SKM-1 treated with dmso at 0.1 percent for 144 hours (cell line): ENCODE data around the gene FAM200A.
"Not testable (repeated sequence)": the region's sequence is repeated elsewhere in the genome, so short reads cannot be mapped to it uniquely, and the experiment has no call there.

Experiments used
- DNase-seq: peaks from one replicate; lab custom pipeline; 2025; ENCODE audit not compliant: unreplicated experiment; lab: John Stamatoyannopoulos, UW

FAM200A gene

GRCh38 chr7:99559175-99559915, 7.4 kb upstream of the FAM200A start:
- no peak for DNase-seq

- peak; percentile 75 for DNase-seq
These were observed 6.6 kb upstream of the FAM200A start, which contains the start of gene ZNF655 for GRCh38 chr7:99558306-99559174. Gene ZNF655 (plus strand): TSS chr7:99558642. CDS start chr7:99560560, 1,918 bp downstream.

DNA sequence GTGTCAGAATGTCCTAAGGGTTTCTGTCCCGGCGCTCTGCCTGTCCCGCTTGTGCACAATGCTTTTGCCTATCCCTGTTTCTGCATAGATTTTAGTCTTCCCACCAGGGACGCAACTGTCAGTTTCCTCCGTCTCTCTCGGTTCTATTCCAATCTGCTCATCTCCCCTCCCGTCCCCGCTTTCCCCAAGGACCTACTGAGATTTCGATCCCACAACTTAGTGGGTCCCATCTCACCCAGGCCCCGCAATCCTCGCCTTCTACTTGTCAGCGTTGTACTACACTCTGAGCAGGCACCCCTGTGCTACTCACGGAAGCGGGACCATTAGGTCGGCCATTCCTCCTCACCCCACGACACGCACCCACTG, 6.0 kb upstream of the FAM200A start:
- DNase-seq = no peak

DNA sequence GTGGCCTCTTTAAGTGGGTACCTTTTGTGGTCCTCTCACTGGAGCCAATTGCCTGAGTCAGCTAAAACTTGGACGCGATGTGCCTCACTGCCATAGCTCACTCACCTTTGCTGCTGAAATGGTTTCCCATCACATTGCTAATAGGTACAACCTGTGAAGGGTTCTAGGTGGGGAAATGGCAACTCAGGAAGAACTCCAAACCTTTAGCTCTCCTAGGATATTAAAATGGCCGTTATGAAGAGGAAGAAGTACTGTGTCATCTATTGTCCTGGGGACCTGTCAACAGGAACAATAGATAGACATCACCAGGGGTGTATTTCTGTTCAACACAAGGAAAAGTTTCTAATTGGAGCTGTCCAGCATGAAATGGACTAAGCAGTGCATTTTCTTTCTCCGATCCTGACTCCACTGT, 5.3 kb upstream of the FAM200A start:
- DNase-seq = no peak

- DNase-seq = no peak
These were observed 3.0 kb upstream of the FAM200A start for GRCh38 chr7:99554939-99555338.

DNA sequence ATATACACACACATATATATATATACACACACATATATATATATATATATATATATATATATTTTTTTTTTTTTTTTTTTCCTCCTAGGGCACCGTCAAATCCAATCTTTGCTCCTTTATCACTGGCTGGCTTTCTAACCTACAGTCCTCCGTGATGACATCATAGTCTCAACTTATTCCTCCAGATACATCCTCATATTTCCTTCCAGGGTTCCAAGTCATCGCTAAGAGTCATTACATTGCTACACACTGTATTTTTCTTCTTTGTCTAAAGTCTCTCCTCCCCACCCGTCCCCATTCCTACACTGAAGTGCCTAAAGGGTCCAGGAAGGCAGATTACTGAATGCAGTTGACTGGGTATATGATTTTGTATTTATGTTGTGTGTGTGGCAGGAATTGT, 1.1 kb upstream of the FAM200A start:
- no peak for DNase-seq

GRCh38 chr7:99551334-99551733, 580 bp downstream of the FAM200A start:
- DNase-seq = no peak

GRCh38 chr7:99549545-99549944, 2.4 kb downstream of the FAM200A start:
- DNase-seq = not testable (repeated sequence)

DNA sequence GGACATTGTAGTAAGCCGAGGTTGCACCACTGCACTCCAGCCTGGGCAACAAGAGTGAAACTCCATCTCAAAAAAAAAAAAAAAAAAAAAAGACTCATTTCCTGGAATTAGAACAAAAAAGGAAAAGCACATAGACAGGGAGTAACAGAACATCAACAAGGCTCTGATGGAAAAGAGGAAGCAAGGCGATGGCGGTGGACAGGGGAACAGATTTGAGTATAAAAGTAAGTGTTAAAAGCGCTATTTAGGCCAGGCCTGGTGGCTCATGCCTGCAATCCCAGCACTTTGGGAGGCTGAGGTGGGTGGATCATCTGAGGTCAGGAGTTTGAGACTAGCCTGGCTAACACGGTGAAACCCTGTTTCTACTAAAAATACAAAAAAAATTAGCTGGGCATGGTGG, 6.6 kb downstream of the FAM200A start:
- DNase-seq = not testable (repeated sequence)

GRCh38 chr7:99543916-99544315, 8.0 kb downstream of the FAM200A start:
- no peak for DNase-seq

- no peak for DNase-seq
These were observed 8.7 kb downstream of the FAM200A start for GRCh38 chr7:99543081-99543671.

DNA sequence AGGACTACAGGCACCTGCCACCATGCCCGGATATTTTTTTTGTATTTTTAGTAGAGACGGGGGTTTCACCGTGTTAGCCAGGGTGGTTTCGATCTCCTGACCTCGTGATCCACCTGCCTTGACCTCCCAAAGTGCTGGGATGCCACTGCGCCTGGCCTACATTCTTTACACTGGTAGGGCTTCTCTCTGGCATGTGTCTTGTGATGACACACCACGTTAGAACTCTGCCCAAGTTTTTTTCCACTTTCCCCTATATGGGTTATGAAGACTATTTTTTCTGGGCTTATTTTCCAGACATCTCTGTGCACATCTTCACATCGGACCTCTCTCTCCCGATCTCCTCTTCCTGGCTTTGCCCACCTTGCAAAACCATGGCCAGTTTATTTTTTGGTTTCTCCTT, 10.7 kb downstream of the FAM200A start:
- no peak for DNase-seq

DNA sequence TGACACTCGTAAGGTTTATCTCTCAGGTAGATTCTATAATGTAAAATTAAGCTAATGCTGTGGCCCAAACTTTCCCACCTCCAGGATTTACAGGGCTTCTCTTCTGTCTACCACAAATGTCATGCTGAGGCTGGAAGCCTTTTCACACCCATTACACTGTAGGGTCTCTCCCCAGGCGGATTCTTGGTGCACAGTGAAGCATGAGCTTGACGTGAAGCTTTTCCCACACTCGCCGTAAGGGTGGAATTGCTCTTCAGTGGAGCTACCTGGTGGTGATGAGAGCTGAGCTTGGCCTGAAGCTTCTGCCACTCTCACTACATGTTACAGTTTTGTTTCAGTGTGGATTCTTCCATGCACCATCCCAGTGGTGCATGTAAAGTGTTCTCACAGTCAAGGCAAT, 11.4 kb downstream of the FAM200A start:
- no peak for DNase-seq

DNA sequence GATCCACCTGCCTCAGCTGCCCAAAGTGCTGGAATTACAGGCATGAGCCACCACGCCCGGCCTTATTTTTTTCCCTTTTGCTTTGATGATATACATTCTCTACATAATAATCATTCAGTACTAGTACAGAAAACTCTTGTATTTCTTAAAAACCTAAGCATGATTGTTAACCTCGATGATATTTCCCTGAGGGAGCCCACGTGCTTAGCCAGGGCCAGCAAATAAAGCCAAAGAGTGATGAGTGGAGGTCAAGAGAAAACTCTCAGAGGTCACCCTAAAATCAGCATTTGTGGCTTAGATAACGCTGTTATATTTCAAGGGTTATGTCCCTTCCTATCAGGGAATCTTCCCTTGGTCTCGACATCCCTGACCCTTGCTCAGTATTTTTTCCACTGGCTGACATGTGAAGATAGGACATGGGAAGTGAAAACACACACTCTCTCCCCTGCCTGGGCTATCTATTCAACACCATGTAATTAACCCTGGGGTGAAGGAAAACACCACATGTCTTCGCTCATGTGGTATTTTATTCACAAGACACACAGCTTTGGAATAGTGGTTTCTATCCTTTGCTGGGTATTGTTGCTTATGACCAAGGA, 12.6 kb downstream of the FAM200A start:
- DNase-seq = no peak

GRCh38 chr7:99535667-99536066, 16.2 kb downstream of the FAM200A start:
- DNase-seq = no peak

DNA sequence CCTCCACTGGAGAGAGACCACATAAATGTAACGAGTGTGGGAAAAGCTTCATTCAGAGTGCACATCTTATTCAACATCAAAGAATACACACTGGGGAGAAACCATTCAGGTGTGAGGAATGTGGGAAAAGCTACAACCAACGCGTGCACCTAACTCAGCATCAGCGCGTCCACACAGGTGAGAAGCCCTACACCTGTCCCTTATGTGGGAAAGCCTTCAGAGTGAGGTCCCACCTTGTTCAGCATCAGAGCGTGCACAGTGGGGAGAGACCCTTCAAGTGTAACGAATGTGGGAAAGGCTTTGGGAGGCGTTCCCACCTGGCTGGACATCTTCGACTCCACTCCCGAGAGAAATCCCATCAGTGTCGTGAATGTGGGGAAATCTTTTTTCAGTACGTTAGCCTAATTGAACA, 20.6 kb downstream of the FAM200A start:
- DNase-seq = no peak

GRCh38 chr7:99525713-99526440, 26.0 kb downstream of the FAM200A start:
- no peak for DNase-seq

- DNase-seq = no peak
These were observed 30.5 kb downstream of the FAM200A start for GRCh38 chr7:99521399-99521798.

DNA sequence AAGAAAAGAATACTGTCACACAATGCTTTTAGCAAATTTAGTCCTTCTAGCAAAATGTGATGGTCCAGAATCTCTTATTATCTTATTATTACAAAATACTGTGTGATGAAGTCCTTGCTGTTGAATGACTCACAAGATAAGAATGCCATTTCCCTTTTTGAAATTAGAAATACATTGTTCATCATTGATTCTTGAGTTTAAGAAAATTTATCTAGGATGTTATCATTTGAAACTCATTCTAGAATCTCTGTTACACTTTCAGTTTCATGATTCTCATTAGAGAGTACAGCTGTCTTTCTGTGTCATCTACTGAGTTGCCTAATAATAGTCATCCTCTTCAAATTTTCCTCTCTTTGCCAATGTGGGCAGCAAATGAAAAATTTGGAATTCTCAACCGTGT, 37.9 kb downstream of the FAM200A start:
- no peak for DNase-seq

DNA sequence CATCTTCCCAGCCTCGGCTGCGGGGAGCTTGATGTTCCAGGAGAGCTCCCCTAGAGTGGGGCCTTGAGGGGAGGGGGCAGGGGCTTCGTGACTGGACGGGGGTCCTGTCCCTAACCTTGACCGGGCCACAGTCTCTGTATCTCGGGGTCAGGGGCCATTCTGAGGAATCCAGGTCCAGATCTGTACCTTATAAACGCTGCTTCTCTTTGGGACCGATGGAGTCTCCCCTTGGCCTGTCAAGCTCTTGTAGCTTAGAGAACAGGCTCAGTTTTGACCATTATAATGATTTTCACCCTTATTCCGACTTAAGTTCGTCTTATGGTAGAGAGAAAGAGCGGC, 46.6 kb downstream of the FAM200A start:
- DNase-seq = no peak
